Right cardiac atrium (tissue), 5 donors: Measurements from ENCODE around the gene DNAAF9. TPM values are rescaled to one million over a fixed set of nuclear protein-coding genes. Genes with fewer than 3 reads are reported as not detected.

Experiments
- ATAC-seq, 2 donors: fragments of 200-7000 bp; cut with Tn5 transposase; one replicate each; pipeline versions ENCODE4 v1.8.0 to v1.9.1; 2020; ENCODE audit warnings: moderate library complexity in 2 of 2, mild to moderate bottlenecking in 1 of 2
- DNase-seq, 3 donors: peaks; one replicate each; pipeline ENCODE4 v3.0.0-alpha.2; 2020
- H3K27ac ChIP-seq: one replicate; pipeline ENCODE4 v1.5.1; 2013; ENCODE audit warnings: mild to moderate bottlenecking, low read length, control low read depth, moderate library complexity
- H3K27me3 ChIP-seq: one replicate; pipeline ENCODE4 v1.6.1; 2013; ENCODE audit not compliant: control insufficient read depth, insufficient read depth
- H3K4me1 ChIP-seq: one replicate; pipeline ENCODE4 v1.6.1; 2013; ENCODE audit warnings: low read length; ENCODE audit not compliant: control insufficient read depth, insufficient read depth
- H3K4me3 ChIP-seq: one replicate; pipeline ENCODE4 v1.5.1; 2013; ENCODE audit warnings: low read length, control low read depth
- H3K9me3 ChIP-seq: one replicate; pipeline ENCODE4 v1.6.1; 2013; ENCODE audit warnings: low read length; ENCODE audit not compliant: control insufficient read depth
- WGBS: extraction: QIAGEN DNeasy Blood & Tissue Kit; methylation state at CpG from one replicate; pipeline ENCODE4 v1.1.7; 2013; 5-methylcytosine and 5-hydroxymethylcytosine counted together
- intact Hi-C, 4 donors: fragments of 100-400 bp; cut with DNase I; formaldehyde crosslinking; loops; one replicate each; pipeline versions ENCODE4 v1.11.0 to v1.14.0; 2022 to 2023
- polyA plus RNA-seq: library from polyadenylated mRNA; stranded (reverse); fragments of 200-250 nt; gene quantifications from one replicate; pipeline ENCODE4 v1.2.3, GENCODE V29; 2013
- total RNA-seq, 4 donors: library from RNA; stranded (reverse); fragmentation: NEBNext Ultra II Directional; extraction: Animal tissue kit (Norgen Biotek cat#: 25700); gene quantifications; one replicate each; pipeline ENCODE4 v1.2.1, GENCODE V29; 2021
- donor health status: healthy with polysubstance abuse.
- donor health status: DM: no; HTN: yes; CAD: no.
- donor health status: DM: no; HTN: no; CAD: no.
- donor health status: DM: no; HTN: yes; CAD: no; lungs with severe emphysema.
- donor health status: DM: yes; HTN: yes; CAD: no.

DNAAF9 gene
- total and polyA plus RNA-seq, 5 donors, result 7.2 to 18.9 (median 15.4) TPM

DNA sequence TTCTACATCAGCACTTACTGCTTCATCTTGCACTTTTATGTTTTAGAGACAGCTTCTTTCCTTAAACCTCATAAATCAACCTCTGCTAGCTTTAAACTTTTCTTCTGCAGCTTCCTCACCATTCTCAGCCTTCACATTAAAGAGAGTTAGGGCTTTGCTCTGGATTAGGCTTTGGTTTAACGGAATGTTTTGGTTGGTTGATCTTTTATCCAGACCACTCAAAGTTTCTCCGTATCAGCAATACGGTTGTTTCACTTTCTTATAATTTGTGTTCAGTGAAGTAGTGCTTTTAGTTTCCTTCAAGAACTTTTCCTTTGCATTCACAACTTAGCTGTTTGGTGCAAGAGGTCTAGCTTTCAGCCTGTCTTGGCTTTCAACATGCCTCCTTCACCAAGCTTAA lies 40.4 kb downstream of the DNAAF9 start:
- Histone ChIP-seq H3K4me1 (no peaks in the 10 kb centered on the region), H3K27me3 (no peaks in the 10 kb centered on the region), H3K27ac (no peak overlapping the region), H3K4me3 (no peak overlapping the region), H3K9me3 (no peaks in the 10 kb centered on the region)
- intact Hi-C loops, result no loop called here
- WGBS, result 72% methylated on average over 3 of the region's 3 CpGs
- DNase-seq, result no peak
- ATAC-seq, result no peak

- intact Hi-C loops, result no loop called here
- WGBS, result 97% methylated on average over 3 of the region's 3 CpGs
- no peaks in the 10 kb centered on the region for H3K4me1 ChIP-seq
- H3K27ac ChIP-seq, result no peak overlapping the region
- H3K27me3 ChIP-seq, result no peaks in the 10 kb centered on the region
- ATAC-seq (no peak), DNase-seq (no peak)
- no peak overlapping the region for H3K4me3 ChIP-seq
- no peaks in the 10 kb centered on the region for H3K9me3 ChIP-seq
Observed at GRCh38 chr20:3364323-3365013, 43.0 kb downstream of the DNAAF9 start.

GRCh38 chr20:3360752-3361151 lies 46.7 kb downstream of the DNAAF9 start:
- ATAC-seq (no peak), DNase-seq (no peak)
- Histone ChIP-seq H3K4me3 (no peak overlapping the region), H3K4me1 (no peaks in the 10 kb centered on the region), H3K27me3 (no peaks in the 10 kb centered on the region), H3K27ac (no peak overlapping the region), H3K9me3 (no peaks in the 10 kb centered on the region)
- WGBS, result 79% methylated on average over 3 of the region's 3 CpGs
- intact Hi-C loops, result no loop called here

DNA sequence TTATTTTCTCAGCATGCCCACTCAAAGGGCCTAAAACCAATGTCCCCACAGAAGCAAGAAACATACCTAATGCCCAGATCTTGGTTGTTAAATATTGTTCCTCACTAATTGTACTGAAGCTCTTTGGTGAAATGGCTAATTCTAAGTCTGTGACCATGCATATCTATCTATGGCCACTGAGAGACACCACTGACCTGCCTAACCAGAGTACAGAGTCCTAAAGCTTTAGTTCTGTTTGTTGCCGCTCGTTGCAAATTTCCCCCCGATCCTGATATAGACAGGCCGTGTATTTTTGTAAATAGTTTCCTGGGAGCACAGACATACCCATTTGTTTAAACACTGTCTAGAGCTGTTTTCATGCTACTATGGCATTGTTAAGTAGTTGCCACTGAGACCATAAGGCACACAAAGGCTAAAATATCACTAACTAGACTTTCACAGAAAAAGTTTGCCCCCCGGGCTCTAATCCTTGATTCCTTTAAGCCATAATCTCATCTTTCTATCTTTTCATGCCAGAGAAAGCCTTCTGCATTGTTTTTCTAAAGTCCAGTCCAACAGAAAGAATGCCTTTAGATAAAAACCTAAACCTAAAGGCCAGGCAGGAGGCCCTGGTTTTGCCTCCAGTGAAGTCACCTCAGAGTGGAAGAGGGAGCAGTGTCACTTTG lies 48.7 kb downstream of the DNAAF9 start:
- Histone ChIP-seq H3K4me1 (no peaks in the 10 kb centered on the region), H3K27ac (no peak overlapping the region), H3K4me3 (no peak overlapping the region), H3K27me3 (no peaks in the 10 kb centered on the region), H3K9me3 (no peaks in the 10 kb centered on the region)
- no peak for ATAC-seq
- no peak for DNase-seq
- intact Hi-C loops, result no loop called here
- WGBS, result 86% methylated on average over 5 of the region's 5 CpGs

Other genes starting within 250 kb of the DNAAF9 start
- 10 to 100 TPM; 16.5 to 21.0 (median 18.8) TPM for gene FASTKD5, start 247.8 kb downstream of the DNAAF9 start, total RNA-seq
- 16.8 TPM for gene FASTKD5, start 247.8 kb downstream of the DNAAF9 start, polyA plus RNA-seq
- 1 to 10 TPM; 4.3 to 5.2 (median 4.4) TPM for gene UBOX5, start 247.8 kb downstream of the DNAAF9 start, total RNA-seq
- gene UBOX5, start 247.8 kb downstream of the DNAAF9 start, polyA plus RNA-seq, result 3.6 TPM
- gene LZTS3, start 234.1 kb downstream of the DNAAF9 start, total RNA-seq, result 10 to 100 TPM; 14.1 to 26.9 (median 23.0) TPM
- gene LZTS3, start 234.1 kb downstream of the DNAAF9 start, polyA plus RNA-seq, result 16.8 TPM
- 10 to 100 TPM; 37.4 to 40.6 (median 38.9) TPM for gene DDRGK1, start 203.0 kb downstream of the DNAAF9 start, total RNA-seq
- 38.1 TPM for gene DDRGK1, start 203.0 kb downstream of the DNAAF9 start, polyA plus RNA-seq
- gene ITPA, start 198.2 kb downstream of the DNAAF9 start, total RNA-seq, result 10 to 100 TPM; 16.6 to 21.1 (median 17.0) TPM
- gene ITPA, start 198.2 kb downstream of the DNAAF9 start, polyA plus RNA-seq, result 21.8 TPM
- gene SLC4A11, start 168.5 kb downstream of the DNAAF9 start, total RNA-seq, result under 1 TPM in 1 of 4 donors, not detected in 3; 0.29 TPM
- gene SLC4A11, start 168.5 kb downstream of the DNAAF9 start, polyA plus RNA-seq, result 0.36 TPM
- gene ATRN, start 63.3 kb upstream of the DNAAF9 start, total RNA-seq, result 10 to 100 TPM; 30.2 to 33.1 (median 32.4) TPM
- 9.5 TPM for gene ATRN, start 63.3 kb upstream of the DNAAF9 start, polyA plus RNA-seq